NCI-H1092 treated with DMSO at 0.1 percent for 48 hours (cell line): Measurements from ENCODE around the gene LARP7.
"Not testable (repeated sequence)": the region's sequence is repeated elsewhere in the genome, so short reads cannot be mapped to it uniquely, and the experiment has no call there.

ENCODE experiments used
- DNase-seq: peaks from one replicate; lab custom pipeline; 2025; lab: John Stamatoyannopoulos, UW

LARP7 gene

GRCh38 chr4:112650332-112650731 lies 13.4 kb downstream of the LARP7 start:
- DNase-seq, result no peak

GRCh38 chr4:112651641-112652040 lies 14.7 kb downstream of the LARP7 start:
- no peak for DNase-seq

- no peak for DNase-seq
Measured at GRCh38 chr4:112652216-112652615, 15.3 kb downstream of the LARP7 start.

GRCh38 chr4:112655270-112655669 lies 18.3 kb downstream of the LARP7 start:
- no peak for DNase-seq

- DNase-seq, result not testable (repeated sequence)
Measured at GRCh38 chr4:112656115-112656514, 19.2 kb downstream of the LARP7 start.

GRCh38 chr4:112664611-112665010 lies 27.7 kb downstream of the LARP7 start:
- no peak for DNase-seq

GRCh38 chr4:112668131-112668530 lies 31.2 kb downstream of the LARP7 start:
- no peak for DNase-seq

- no peak for DNase-seq
Measured at GRCh38 chr4:112673076-112673475, 36.1 kb downstream of the LARP7 start.

GRCh38 chr4:112673686-112674085 lies 36.7 kb downstream of the LARP7 start:
- no peak for DNase-seq

- DNase-seq, result no peak
Measured at GRCh38 chr4:112674376-112674775, 37.4 kb downstream of the LARP7 start.

- DNase-seq, result no peak
Measured at GRCh38 chr4:112677519-112678091, 40.7 kb downstream of the LARP7 start.

GRCh38 chr4:112680996-112681395 lies 44.1 kb downstream of the LARP7 start:
- no peak for DNase-seq

GRCh38 chr4:112693507-112693906 lies 56.6 kb downstream of the LARP7 start:
- DNase-seq, result no peak

GRCh38 chr4:112700679-112701078 lies 63.7 kb downstream of the LARP7 start:
- no peak for DNase-seq

- DNase-seq, result no peak
Measured at GRCh38 chr4:112702892-112703291, 65.9 kb downstream of the LARP7 start.

- no peak for DNase-seq
Measured at GRCh38 chr4:112704322-112704721, 67.4 kb downstream of the LARP7 start.

GRCh38 chr4:112704991-112705845 lies 68.3 kb downstream of the LARP7 start:
- DNase-seq, result peak; percentile 47

GRCh38 chr4:112705891-112706839 lies 69.2 kb downstream of the LARP7 start:
- peak; percentile 37 for DNase-seq

- peak; percentile 37 for DNase-seq
Measured at GRCh38 chr4:112706840-112707207, 69.9 kb downstream of the LARP7 start.
